Cardiac fibroblast (primary cell): ENCODE results near the gene ADAMTSL3.
"Not testable (repeated sequence)": the region's sequence is repeated elsewhere in the genome, so short reads cannot be mapped to it uniquely, and the experiment has no call there.

Experiments
- DNase-seq, 2 donors: peaks; one replicate each; pipeline versions ENCODE4 v3.0.0 to v3.0.0-alpha.2; 2010; ENCODE audit warnings: low read depth in 2 of 2
- H3K4me3 ChIP-seq, 2 donors: replicated peaks in 1 of 2; 1 replicate in 1 of 2; 2 replicates in 1 of 2; pipeline ENCODE4 v1.5.1; 2011; ENCODE audit warnings: low read depth in 2 of 2, low read length in 2 of 2, mild to moderate bottlenecking in 2 of 2, moderate library complexity in 1 of 2
- CTCF ChIP-seq: IDR thresholded peaks from one replicate; pipeline ENCODE4 v1.5.1; 2011; ENCODE audit warnings: low read depth, mild to moderate bottlenecking, low read length, inconsistent platforms

ADAMTSL3 gene

GRCh38 chr15:83753872-83754493 is 100.1 kb downstream of the ADAMTSL3 start:
- no peak for DNase-seq
- TF ChIP-seq CTCF, result no peak
- H3K4me3 ChIP-seq, result no peak overlapping the region

- not testable (repeated sequence) for H3K4me3 ChIP-seq, DNase-seq
These were observed 103.4 kb downstream of the ADAMTSL3 start for GRCh38 chr15:83757291-83757690.

DNA sequence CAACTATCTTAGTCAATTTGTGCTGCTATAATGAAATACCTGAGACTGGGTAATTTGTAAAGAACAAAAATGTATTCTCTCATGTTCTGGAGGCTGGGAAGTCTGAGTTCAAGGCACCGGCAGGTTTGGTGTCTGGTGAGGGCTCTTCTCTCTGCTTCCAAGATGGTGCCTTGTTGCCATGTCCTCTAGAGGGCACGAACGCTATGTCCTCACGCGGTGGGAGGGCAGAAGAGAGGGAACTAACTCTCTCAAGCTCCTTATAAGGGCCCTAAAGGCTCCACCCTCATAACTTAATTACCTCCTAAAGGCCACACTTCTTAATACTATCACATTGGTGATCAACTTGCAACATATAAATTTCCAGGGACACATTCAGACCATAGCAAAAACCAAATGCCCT is 108.4 kb downstream of the ADAMTSL3 start:
- no peak overlapping the region for H3K4me3 ChIP-seq
- DNase-seq, result no peak
- no peak for TF ChIP-seq CTCF

DNA sequence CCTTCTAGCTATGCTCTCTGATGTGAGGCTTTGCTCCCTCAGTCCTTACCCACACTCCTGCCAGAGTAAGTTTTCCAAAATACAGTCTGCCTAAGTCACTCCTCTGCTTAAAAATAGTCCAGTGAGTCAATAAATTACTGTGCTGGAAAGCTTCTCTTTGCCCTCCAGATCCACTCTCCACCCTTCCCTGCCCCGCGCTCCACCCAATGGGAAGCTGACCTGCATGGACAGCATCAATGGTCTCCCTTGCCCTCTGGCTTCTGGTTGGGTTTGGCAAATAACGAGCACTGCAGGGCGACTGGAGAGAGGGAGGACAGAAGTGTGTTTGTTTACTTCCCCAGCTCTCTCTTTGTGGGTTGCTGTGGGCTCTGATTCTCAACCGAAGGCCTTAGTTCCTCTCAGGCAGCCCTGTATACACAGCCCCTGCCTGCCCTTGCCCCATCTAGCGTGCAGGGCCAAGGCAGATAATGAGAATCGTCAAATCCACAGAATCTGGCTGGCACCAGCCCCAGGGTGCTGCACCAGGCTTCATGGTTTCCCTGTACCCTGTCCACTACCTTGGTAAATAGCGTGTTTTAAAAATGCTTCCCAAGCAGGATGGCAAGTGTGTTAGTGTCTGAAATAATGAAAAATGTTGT is 110.4 kb downstream of the ADAMTSL3 start:
- no peak overlapping the region for H3K4me3 ChIP-seq
- DNase-seq, result no peak

GRCh38 chr15:83766339-83766738 is 112.4 kb downstream of the ADAMTSL3 start:
- no peak overlapping the region for H3K4me3 ChIP-seq
- DNase-seq, result peak; percentile 9 to 89
- TF ChIP-seq CTCF, result no peak

More for the DNA sequence above, 110.4 kb downstream of the ADAMTSL3 start:
- no peak for TF ChIP-seq CTCF

DNA sequence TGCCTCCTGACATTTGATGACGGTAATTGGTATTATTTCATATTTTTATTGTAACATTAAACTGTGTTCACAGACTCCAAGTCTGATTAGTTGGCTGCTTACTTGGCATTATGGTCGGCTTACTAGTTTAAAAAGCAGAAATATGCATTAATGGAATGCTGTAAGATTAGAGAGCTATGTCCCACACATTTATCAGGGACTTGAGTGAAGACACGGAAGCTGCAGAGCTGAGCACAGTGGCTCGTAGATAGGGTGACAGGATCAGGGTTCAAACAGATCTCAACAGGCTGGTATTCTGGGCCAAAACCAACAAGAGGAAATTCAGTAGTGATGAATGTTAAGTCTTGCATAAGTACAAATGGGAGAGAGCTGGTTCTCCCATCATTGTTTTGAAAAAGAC is 113.8 kb downstream of the ADAMTSL3 start:
- TF ChIP-seq CTCF, result no peak
- H3K4me3 ChIP-seq, result no peak overlapping the region
- peak; percentile 76 to 96 for DNase-seq

DNA sequence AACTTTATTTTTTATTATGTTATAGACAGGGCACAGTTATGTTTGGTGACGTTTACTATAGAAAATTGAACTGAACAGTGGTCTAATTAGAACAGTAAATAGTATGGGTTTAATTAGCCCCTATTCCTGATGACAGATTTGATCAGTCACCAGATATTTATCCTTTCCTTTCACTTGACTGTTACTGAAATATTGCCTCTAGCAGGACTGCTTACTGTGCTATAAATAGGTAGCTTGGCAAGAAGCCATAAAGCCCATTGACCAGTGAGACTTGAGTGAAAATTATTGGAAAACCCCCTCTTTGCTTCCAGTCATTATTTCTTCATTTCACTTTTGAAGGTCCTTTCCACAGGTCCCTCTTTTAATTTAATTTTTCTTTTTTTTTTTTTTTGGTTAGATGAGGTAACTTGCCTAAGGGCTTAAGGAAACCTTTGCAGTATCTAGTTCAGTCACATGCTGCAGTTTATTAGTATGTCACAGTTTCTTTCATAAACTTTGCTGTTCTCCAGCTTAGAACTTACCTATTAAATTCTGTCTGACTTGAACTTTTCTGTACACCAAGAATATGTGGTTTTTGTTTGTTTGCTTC is 115.6 kb downstream of the ADAMTSL3 start:
- TF ChIP-seq CTCF, result no peak
- no peak overlapping the region for H3K4me3 ChIP-seq
- no peak for DNase-seq
